Measurements from ENCODE around the gene CEP19. TPM values are rescaled to one million over a fixed set of nuclear protein-coding genes. Genes with fewer than 3 reads are reported as not detected.

Gene CEP19
- polyA plus RNA-seq, 1 donor from 2014 or later = 43.1 TPM

DNA sequence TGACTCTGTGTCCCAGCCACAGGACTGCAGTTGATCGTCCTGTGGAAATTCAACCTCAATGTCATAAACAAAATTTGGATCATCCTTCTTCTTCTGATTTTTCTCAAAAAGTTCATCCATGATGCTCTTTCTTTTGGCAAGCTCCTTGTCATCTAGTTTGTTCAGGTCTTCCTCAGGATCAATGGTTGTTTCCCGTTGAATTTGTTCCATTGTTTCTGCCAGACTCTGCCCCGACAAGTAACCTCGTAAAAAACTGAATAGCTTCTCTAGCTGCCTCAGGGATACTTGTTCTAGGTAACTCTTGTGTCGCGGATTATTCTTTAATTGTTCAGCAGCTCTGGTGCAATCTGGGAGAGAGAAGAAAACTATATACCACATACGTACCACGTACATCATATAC lies 4.5 kb downstream of the CEP19 start:
- Histone ChIP-seq H3K4me3 (ENCODE audit: low read length) (no peak overlapping the region), H3F3A (ENCODE audit: insufficient read depth, low read length, poor library complexity, severe bottlenecking) (peaks cover 5% of the 10 kb centered on the region), H3K9me3 (ENCODE audit: low read length) (no peaks in the 10 kb centered on the region), H3K4me2 (ENCODE audit: low read length) (no peak overlapping the region), H3K36me3 (ENCODE audit: insufficient read depth, low read length) (no peaks in the 10 kb centered on the region), H3K79me2 (replicated peaks; ENCODE audit: insufficient read depth, low read length) (no peaks in the 10 kb centered on the region), H2AFZ (ENCODE audit: low read depth, low read length) (no peak overlapping the region), H4K20me1 (ENCODE audit: insufficient read depth) (no peaks in the 10 kb centered on the region), H3K9me2 (ENCODE audit: insufficient read depth, low read length) (no peaks in the 10 kb centered on the region), H3K27me3 (ENCODE audit: insufficient read depth, low read depth, low read length) (no peaks in the 10 kb centered on the region), H3K27ac (ENCODE audit: low read length) (no peak overlapping the region), H3K9ac (ENCODE audit: low read length) (no peak overlapping the region)
- TF ChIP-seq SMC3 (conservative IDR thresholded peaks at IDR 0.05; ENCODE audit: poor library complexity) (no peak), EZH2 (IDR thresholded peaks at IDR 0.05; ENCODE audit: borderline replicate concordance, insufficient read depth, low read length, poor library complexity, severe bottlenecking) (no peak), EP300 (conservative IDR thresholded peaks at IDR 0.05; ENCODE audit: poor library complexity, severe bottlenecking) (no peak), MXI1 (conservative IDR thresholded peaks at IDR 0.05; ENCODE audit: poor library complexity, severe bottlenecking) (no peak), TAF1 (IDR thresholded peaks at IDR 0.05; ENCODE audit: low read depth) (no peak)
- TF ChIP-seq, protein P1, sequence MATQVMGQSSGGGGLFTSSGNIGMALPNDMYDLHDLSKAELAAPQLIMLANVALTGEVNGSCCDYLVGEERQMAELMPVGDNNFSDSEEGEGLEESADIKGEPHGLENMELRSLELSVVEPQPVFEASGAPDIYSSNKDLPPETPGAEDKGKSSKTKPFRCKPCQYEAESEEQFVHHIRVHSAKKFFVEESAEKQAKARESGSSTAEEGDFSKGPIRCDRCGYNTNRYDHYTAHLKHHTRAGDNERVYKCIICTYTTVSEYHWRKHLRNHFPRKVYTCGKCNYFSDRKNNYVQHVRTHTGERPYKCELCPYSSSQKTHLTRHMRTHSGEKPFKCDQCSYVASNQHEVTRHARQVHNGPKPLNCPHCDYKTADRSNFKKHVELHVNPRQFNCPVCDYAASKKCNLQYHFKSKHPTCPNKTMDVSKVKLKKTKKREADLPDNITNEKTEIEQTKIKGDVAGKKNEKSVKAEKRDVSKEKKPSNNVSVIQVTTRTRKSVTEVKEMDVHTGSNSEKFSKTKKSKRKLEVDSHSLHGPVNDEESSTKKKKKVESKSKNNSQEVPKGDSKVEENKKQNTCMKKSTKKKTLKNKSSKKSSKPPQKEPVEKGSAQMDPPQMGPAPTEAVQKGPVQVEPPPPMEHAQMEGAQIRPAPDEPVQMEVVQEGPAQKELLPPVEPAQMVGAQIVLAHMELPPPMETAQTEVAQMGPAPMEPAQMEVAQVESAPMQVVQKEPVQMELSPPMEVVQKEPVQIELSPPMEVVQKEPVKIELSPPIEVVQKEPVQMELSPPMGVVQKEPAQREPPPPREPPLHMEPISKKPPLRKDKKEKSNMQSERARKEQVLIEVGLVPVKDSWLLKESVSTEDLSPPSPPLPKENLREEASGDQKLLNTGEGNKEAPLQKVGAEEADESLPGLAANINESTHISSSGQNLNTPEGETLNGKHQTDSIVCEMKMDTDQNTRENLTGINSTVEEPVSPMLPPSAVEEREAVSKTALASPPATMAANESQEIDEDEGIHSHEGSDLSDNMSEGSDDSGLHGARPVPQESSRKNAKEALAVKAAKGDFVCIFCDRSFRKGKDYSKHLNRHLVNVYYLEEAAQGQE (IDR thresholded peaks at IDR 0.05; ENCODE audit: borderline replicate concordance) = no peak

DNA sequence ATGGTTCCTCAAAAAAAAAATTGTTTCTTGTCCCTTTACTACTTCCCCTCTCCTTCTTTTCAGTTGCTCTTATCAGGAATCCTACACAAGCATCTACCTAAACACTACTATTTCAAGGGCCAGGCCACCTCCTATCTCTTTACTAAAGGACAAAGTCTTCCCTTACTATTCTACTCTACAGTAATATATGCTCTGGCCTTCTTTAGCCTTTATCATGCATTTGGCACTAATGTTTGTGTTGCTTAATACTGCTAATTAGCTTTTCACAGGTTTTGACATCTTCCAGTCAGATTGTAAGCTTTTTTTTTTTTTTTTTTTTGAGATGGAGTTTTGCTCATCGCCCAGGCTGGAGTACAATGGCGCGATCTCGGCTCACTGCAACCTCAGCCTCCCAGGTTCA lies 5.3 kb downstream of the CEP19 start:
- Histone ChIP-seq H3K36me3 (ENCODE audit: insufficient read depth, low read length) (no peaks in the 10 kb centered on the region), H2AFZ (ENCODE audit: low read depth, low read length) (no peak overlapping the region), H3K4me2 (ENCODE audit: low read length) (no peak overlapping the region), H3K27me3 (ENCODE audit: insufficient read depth, low read depth, low read length) (no peaks in the 10 kb centered on the region), H4K20me1 (ENCODE audit: insufficient read depth) (no peaks in the 10 kb centered on the region), H3K79me2 (replicated peaks; ENCODE audit: insufficient read depth, low read length) (no peaks in the 10 kb centered on the region), H3F3A (ENCODE audit: insufficient read depth, low read length, poor library complexity, severe bottlenecking) (peaks cover 4% of the 10 kb centered on the region), H3K9me3 (ENCODE audit: low read length) (no peaks in the 10 kb centered on the region), H3K4me3 (ENCODE audit: low read length) (no peak overlapping the region), H3K9ac (ENCODE audit: low read length) (no peak overlapping the region), H3K27ac (ENCODE audit: low read length) (no peak overlapping the region), H3K9me2 (ENCODE audit: insufficient read depth, low read length) (no peaks in the 10 kb centered on the region)
- TF ChIP-seq POLR2AphosphoS5 (IDR thresholded peaks at IDR 0.05) (no peak), EZH2 (IDR thresholded peaks at IDR 0.05; ENCODE audit: borderline replicate concordance, insufficient read depth, low read length, poor library complexity, severe bottlenecking) (no peak), MXI1 (conservative IDR thresholded peaks at IDR 0.05; ENCODE audit: poor library complexity, severe bottlenecking) (no peak), RAD21 (conservative IDR thresholded peaks at IDR 0.05) (no peak)
- TF ChIP-seq, protein P1 (IDR thresholded peaks at IDR 0.05; ENCODE audit: borderline replicate concordance) = no peak

All from neural cell (in vitro differentiated cells).